NOMO-1 treated with DMSO at 0.1 percent for 48 hours (cell line): Measurements from ENCODE around the gene FUNDC1.
"Not testable (repeated sequence)": the region's sequence is repeated elsewhere in the genome, so short reads cannot be mapped to it uniquely, and the experiment has no call there.

Source experiments
- DNase-seq: peaks from one replicate; lab custom pipeline; 2025; ENCODE audit not compliant: unreplicated experiment; lab: John Stamatoyannopoulos, UW

FUNDC1 gene, protein sequence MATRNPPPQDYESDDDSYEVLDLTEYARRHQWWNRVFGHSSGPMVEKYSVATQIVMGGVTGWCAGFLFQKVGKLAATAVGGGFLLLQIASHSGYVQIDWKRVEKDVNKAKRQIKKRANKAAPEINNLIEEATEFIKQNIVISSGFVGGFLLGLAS

DNA sequence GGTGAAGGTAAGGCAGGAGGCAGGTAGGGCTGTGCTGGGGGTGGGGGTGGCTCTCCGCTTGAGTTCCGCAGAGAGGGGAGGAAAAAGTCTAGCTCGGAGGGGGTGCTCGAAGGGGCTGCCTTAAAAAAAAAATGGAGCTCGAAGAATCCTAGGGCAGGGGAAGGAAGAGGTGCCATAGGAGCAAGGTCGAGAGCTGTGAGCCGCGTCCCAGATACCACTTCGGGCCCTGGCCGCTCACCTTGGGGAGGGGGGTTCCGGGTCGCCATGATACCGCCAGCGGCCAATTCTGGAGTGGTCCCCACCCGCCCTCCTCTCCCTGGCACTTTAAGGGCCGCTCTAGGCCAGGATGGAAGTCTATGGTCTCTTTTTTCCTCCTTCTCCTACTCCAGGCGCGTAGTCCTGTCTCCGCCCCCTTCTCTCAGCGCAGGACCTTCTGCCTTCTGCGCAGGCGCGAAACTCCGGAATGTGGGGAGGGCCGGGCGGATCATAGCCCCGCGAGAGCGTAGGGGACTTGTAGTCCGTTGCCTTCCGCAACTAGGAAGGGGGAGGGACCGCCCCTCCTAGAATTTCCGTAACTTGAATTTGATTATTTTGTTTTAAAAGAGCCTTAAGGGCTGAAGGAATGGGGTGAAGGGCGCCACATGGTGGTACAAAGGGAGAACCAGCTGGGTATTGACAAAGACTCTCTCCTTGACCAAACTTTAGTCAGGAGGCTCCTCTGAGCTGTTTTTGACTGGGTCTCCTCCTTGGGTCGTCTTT is at the start of gene FUNDC1:
Gene FUNDC1, minus strand, starts transcription at position 293 of the 759 bp plus-strand sequence. Its CDS starts 27 bp downstream, at position 266.
- peak; percentile 94 for DNase-seq

DNA sequence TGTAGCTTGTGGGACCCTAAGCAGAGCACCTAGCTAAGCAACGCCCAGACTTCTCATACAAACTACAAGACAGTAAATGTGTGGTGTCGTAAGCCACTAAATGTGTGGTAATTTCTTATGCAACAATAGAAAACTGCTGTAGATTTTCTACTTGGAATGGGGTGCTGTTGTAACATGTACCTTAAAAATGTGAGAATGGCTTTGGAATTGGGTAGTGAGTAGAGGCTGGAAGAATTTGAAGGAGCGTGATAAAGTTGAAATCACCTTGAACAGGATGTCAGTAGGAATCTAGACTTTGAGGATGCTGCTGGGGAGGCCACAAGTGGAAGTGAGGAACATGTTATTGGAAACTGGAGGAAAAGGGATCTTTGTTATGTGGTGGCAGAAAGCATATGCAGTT is 43.2 kb upstream of the FUNDC1 start:
- peak; percentile 50 for DNase-seq

DNA sequence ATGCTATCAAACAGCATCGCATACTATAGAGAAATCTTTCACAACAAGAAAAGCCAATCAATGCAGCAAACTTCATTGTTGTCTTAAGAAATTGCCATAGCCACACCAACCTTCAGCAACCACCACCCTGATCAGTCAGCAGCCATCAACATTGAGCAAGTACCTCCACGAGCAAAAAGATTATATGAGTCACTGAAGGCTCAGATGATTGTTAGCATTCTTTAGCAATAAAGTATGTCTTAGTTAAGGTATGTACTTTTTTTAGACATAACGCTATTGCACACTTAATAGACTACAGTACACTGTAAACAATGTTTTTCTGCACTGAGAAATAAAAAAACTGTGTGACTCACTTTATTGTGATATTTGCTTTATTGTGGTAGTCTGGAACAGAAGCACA is 37.8 kb upstream of the FUNDC1 start:
- DNase-seq = peak; percentile 8

DNA sequence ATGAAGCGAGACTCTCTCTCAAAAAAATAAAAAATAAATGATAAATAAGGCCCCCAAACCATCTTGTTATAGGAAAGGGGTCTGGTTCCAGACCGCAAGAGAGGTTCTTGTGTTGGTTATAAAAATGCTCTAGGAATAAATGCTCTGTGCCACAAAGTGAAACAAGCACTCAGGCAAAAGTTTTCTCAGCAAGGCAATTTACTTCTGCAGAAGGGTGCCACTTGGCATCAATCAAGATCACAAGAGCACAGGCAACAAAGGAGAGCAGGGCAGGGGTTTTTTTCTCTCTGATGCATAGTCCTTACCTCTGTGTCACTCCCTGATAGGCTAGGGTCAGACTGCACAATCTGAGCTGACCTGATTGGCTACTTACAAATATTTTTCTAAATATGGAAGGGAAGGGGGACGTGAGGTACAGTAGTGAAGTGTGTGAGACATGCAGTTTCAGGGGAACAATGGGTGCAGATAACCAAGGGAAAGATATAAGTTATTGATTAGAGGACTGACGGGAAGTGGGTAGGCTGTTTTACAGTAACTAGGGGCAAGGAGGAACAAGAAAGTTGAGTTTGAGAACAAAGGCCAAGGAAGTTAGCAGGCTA is 29.8 kb upstream of the FUNDC1 start:
- DNase-seq = no peak

DNA sequence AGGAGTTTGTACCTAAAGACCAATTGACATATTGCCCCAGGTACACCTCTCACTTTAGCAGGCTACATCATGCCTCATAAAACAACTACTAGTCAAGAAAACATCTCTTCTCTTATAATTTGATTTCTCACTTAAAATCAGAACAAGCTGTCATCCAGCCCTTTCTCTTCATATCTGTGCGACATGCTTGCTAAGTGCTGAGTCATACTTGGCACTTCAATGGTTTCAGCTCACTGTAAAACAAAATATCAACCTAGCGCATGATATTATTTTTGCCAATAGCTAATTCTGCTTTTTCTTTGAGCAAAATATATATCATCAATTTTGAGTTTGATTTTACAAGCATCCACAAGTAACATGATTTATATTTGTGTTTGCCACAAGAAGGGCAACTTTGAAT is 27.9 kb upstream of the FUNDC1 start:
- no peak for DNase-seq

DNA sequence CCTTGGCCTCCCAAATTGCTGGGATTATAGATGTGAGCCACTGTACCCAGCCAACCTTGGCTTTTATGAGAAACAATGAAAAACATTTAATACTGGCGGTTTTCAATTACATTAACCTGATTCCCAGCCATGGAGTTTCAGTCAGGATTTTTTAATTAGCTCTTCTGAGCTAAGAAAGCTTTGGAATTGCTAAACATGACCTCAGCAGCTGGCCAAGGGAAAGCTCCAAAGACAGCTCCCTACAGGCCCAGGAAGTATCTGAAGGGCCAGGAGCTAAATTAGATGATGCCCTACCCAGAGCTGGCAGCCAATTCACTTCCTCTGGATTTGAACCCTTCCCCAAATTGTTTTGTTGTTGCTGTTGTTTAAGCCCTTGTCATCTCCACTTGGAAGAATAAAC is 26.5 kb upstream of the FUNDC1 start:
- no peak for DNase-seq

DNA sequence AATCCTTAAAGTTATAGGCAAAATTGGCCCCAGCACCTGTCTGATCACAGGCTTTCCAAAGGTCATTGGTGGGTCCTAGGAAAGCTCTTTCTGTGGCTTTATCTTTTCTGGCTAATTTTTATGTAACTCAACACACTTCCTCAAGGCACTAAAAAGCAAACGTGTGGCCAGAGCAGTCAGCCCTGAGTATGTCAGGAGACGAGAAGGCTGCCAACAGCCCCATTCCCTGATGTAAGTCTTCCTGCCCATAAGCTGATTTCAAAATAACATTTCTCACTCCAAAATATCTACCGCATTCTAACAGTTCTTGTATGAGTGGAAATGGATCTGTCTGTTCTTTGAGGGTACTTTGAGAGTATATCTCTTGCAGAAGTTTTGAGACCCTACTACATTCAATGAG is 25.5 kb upstream of the FUNDC1 start:
- no peak for DNase-seq

DNA sequence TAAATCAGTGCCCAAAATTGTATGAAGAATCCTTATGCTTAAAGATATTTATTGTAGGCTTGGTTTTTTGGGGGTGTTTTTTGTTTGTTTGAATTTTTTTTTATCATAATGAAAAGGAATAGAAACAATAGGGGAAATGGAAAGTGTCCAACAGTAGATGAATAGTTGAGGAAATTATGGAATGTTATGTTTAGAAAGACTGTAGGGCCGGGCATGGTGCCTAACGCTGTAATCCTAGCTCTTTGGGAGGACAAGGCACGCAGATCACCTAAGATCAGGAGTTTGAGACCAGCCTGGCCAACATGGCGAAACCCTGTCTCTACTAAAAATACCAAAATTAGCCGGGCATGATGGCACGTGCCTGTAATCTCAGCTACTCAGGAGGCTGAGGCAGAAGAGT is 19.2 kb upstream of the FUNDC1 start:
- not testable (repeated sequence) for DNase-seq

DNA sequence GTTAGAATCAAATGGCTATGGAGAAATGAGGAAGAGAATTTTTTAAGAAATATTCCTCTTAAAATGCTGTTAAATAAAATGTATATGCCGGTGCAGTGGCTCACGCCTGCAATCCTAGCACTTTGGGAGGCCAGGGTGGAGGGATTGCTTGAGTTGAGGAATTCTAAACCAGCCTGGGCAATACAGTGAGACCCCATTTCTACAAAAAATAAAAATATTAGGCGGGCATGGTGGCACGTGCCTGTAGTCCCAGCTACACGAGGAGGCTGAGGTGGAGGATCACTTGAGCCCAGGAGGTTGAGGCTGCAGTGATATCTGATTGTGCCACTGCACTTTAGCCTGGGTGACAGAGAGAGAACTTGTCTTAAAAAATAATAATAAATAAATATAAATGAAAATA is 7.9 kb upstream of the FUNDC1 start:
- DNase-seq = no peak

DNA sequence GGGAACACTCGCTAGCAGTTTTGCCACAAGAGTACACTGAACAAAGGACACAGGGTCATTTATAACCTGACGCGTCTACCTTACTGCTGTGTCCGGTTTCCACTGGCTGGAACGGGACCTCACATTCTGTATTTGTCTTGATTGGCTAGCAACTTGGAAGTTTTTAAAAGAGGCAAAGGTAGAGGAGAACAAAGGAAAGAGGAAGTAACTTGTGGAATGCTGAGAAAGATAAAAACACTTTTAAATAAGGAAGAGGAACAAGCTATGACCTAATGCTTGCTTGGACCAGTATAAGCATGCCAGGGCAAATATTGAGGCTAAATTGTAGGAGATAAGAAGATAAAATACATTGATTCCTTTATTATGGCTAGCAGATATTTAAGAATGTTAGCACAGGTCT is 2.8 kb upstream of the FUNDC1 start:
- not testable (repeated sequence) for DNase-seq

DNA sequence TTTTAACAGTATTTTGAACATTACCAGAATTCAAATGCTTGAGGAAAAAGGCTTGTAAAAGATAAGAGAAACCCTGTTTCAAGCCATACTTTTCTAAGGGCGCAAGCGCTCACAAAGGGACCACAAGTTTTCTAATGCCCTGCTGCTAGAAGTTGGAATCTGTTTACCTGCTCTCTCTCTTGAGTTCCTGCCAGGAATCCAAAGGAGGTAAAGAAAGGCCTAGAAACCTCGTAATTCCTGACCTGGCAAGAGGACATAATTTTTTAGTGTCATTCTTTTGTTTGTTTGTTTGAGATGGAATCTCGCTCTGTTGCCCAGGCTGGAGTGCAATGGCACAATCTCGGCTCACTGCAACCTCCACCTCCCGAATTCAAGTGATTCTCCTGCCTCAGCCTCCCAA is 1.4 kb upstream of the FUNDC1 start:
- DNase-seq = no peak

DNA sequence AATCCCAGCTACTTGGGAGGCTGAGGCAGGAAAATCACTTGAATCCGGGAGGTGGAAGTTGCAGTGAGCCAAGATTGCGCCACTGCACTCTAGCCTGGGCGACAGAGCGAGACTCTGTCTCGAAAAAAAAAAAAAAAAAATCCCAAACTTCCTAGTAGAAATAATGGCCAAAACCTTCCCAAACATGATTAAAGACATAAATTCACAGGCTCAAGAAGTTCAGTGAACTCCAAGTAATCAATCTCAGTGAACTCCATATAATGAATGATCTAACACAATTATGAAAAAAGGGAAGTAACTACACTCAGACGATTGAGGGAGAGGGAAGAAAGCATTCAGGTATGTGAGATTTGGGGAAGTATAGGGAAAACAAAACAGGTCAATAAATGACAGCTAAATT is 6.5 kb downstream of the FUNDC1 start:
- peak; percentile 47 for DNase-seq

DNA sequence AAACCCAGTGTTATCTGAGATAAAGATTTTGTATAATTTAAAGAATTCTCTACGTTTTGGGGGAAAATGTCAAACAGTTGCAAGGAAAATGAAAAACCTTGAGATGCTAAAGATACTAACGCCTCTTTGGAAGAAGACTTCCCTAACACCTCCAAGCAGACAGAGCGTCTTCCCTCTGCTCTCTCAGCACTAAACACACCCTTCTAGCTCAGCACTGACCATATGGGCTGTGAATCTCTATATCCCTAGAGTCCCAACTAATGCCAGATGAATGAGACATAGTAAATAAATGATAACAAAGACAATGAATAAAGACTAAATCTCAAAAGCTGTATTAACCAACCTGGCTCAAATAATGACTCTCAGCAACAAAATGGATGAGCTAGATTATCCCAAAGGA is 13.3 kb downstream of the FUNDC1 start:
- DNase-seq = no peak

DNA sequence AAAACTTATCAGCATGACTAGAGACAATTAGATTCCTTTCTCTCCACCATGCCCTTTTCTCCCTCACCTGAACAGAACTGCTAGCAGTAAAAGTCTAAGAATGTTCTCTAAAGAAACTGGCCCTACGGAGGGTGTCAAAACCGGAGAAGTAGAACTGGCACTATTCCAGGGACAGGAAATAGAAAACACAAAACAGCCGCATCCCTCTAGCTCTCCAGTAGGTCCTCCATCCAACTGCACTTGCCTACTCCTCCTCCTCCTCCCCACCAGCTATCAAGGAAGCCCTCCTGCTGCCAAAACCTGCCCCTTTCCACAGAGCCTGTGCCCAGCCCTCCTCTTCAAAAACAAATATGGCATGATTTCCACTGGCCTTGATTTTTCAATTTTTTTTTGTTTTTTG is 28.4 kb downstream of the FUNDC1 start:
- no peak for DNase-seq

DNA sequence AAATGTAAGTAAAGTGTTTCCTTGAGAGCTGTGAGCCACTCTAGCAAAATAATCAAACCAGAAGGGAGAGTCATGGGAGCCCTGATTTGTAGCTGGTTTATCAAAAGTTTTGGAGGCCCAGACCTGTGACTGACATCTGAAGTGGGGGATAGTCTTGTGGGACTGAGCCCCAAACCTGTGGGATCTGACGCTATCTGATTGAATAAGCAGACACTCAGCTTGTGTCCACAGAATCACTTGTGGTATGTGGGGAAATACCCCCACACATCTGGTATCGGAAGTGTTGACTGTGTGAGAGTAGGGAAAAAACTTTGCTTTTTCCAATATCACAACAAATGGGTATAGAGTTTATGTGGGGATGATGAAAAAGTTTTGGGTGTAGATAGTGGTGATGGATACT is 35.4 kb downstream of the FUNDC1 start:
- no peak for DNase-seq

DNA sequence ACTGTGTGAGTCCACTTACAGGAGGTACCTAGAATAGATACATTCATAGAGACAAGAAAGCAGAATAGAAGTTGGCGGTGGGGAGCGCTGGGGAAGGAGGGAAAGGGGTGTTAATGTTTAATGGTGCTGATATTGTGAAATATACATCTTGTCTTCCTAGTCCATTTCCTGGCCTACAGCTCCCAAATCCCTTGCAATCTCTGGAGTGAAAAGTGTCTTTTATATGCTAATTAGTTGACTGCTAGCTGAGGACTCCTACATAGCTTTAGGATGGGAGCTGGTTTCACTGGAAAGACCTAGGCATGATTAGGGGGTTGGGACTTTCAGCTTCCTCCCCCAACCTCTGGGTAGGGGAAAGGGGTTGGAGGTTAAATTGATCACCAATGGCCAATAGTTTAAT is 36.0 kb downstream of the FUNDC1 start:
- DNase-seq = no peak

DNA sequence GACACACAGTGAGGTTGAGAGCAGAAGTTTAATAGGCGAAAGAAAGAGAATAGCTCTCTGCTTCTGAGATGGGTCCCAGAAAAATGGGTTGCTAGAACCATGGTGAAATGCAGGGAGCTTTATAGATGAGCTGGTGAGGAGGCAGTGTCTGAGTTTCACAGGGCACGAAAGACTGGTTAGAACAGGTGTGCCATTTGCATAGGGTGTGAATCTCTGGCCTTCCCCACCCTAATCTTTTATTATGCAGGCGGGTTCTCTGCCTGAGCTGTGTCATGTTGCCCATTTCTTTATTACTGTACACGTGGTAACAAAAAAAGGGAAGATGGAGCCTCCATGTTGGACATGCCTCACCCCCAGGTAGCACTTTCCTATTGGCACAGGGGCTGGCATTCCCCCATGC is 39.1 kb downstream of the FUNDC1 start:
- DNase-seq = no peak

DNA sequence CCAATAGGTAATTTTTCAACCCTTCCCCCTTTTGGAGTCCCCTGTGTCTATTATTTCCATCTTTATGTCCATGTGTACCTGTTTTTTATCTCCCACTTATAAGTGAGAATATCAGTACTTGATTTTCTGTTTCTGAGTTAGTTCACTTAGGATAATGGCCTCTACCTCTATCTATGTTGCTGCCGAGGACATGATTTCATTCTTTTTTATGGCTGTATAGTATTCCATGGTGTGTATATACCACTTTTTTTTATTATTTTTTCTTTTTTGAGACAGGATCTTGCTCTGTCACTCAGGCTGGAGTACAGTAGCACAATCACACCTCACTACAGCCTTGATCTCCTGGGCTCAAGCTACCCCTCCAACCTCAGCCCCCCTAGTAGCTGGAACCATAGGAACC is 47.6 kb downstream of the FUNDC1 start:
- DNase-seq = no peak

DNA sequence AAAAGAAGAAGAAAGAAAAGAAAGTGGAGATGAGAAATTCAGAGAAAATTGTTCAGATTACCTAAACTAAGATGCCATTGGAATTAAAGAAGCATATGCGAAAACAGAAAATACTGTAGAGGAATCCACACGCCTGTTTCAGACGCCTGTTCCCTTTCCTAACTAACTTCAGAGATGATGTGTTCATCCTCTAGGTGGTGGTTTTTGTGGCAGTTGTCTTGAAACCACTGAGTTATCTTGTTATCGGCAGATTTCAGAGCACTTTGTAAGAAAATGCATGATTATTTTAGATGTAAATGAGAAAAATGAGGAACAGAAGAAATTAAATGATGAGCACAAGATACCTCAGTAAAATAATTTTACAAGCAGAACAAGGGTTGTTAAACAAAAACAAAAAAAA is 48.3 kb downstream of the FUNDC1 start:
- DNase-seq = no peak

DNA sequence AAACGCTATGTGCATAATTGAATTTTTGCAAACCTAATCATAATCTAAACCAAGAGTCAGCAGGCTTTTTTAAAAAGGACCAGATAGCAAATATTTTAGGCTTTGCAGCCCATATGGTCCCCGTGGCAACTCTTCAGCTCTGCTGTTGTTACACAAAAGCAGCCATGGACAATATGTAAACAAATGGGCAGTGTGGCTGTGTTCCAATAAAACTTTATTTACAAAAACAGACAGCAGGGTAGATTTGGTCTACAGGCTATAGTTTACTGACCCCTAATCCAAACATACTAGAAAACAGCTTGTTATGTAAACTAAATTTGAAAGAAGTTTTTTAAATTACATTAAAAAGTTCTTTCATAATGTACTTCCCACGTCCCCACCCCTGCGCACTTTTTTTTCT is 53.1 kb downstream of the FUNDC1 start:
- DNase-seq = no peak

DNA sequence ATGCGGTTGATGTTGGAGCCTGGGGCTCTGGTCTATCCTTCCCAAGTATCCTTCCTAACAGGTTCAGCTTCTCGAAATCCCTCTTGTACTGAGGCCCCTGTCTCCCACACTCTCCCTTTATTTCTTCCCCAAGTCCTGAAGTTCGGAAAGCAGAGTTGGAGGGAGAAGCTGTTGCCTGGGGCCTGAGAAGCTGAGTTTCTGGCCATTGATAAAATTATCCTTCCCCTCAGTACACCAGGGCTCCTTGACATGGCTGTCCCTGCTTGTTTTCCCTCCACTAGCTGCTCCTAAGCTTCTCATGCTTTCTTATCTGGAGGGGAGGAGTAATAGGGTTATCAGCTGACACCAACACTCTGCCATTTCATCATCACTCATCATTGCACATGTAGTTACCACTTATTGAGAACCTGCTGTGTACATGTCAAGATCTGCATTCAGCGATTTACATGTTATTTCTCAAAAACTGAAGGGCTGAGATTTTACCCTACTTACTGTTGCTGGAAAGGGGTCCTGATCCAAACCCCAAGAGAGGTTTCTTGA is 58.0 kb downstream of the FUNDC1 start:
- DNase-seq = no peak

DNA sequence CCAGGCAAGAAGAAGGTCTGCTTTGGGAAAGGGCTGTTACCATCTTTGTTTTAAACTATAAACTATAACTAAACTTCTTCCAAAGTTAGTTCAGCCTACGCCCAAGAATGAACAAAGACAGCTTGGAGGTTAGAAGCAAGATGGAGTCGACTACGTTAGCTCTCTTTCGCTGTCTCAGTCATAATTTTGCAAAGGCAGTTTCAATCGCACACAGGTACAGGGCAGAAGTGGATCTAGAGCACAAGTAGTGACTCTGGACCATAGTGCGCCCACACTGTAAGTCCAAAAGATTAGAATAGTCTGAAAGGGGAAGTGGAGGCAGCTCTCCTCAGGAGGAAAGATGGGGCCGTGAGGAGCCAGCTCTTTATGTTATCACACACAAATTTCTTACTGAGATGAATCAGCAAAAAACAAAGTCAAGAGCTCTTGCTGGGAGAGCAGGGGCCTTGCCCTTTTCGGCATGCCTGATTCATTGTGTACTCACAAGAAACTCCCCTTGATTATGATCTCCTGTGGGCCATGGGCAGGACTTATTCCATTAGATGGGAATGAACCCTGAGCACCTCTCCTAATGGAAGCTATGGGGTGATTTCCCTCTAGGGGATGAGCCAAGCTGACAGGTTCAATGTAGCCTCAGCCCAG is 58.6 kb downstream of the FUNDC1 start:
- DNase-seq = no peak
